Glutamatergic neuron (in vitro differentiated cells): ENCODE measurements around the gene USP3. TPM values are rescaled to one million over a fixed set of nuclear protein-coding genes. Genes with fewer than 3 reads are reported as not detected.
"Not testable (repeated sequence)": the region's sequence is repeated elsewhere in the genome, so short reads cannot be mapped to it uniquely, and the experiment has no call there.

Experiments
- DNase-seq: peaks from one replicate; pipeline ENCODE4 v3.0.0; 2022
- H3K27ac Mint-ChIP-seq: one replicate; pipeline ENCODE4 v1.8.0; 2020; ENCODE audit warnings: mild to moderate bottlenecking, mixed read lengths, inconsistent platforms; ENCODE audit not compliant: unreplicated experiment
- H3K27me3 Mint-ChIP-seq: one replicate; pipeline ENCODE4 v1.8.0; 2020; ENCODE audit warnings: mild to moderate bottlenecking, moderate library complexity, mixed read lengths, inconsistent platforms; ENCODE audit not compliant: unreplicated experiment
- H3K36me3 Mint-ChIP-seq: one replicate; pipeline ENCODE4 v1.8.0; 2020; ENCODE audit warnings: mild to moderate bottlenecking, mixed read lengths, inconsistent platforms; ENCODE audit not compliant: unreplicated experiment
- H3K4me1 Mint-ChIP-seq: one replicate; pipeline ENCODE4 v1.8.0; 2020; ENCODE audit warnings: mild to moderate bottlenecking, low read depth, mixed read lengths, inconsistent platforms; ENCODE audit not compliant: unreplicated experiment
- H3K4me3 Mint-ChIP-seq: one replicate; pipeline ENCODE4 v1.8.0; 2020; ENCODE audit warnings: mild to moderate bottlenecking, mixed read lengths, inconsistent platforms; ENCODE audit not compliant: unreplicated experiment
- H3K9me3 Mint-ChIP-seq: one replicate; pipeline ENCODE4 v1.8.0; 2020; ENCODE audit warnings: mild to moderate bottlenecking, moderate library complexity, mixed read lengths, inconsistent platforms; ENCODE audit not compliant: unreplicated experiment
- total RNA-seq: library from RNA; stranded (reverse); fragmentation: NEBNext Ultra II Directional; extraction: Animal tissue kit (Norgen Biotek cat#: 25700); gene quantifications from one replicate; pipeline ENCODE4 v1.2.1, GENCODE V29; 2021; ENCODE audit not compliant: unreplicated experiment
- TF ChIP-seq, protein P1 (sequence below): fragments of 200-600 bp; sonication (generic); IDR thresholded peaks from one replicate; pipeline ENCODE4 v1.5.0; 2021; ENCODE audit not compliant: partially characterized antibody, unreplicated experiment

The USP3 gene
- total RNA-seq, 1 donor from 2014 or later = 50.9 TPM

- H3K4me3 Mint-ChIP-seq = no peak overlapping the region
- no peak for DNase-seq
- H3K27me3 Mint-ChIP-seq = peaks cover 6% of the 10 kb centered on the region
- TF ChIP-seq, protein P1, sequence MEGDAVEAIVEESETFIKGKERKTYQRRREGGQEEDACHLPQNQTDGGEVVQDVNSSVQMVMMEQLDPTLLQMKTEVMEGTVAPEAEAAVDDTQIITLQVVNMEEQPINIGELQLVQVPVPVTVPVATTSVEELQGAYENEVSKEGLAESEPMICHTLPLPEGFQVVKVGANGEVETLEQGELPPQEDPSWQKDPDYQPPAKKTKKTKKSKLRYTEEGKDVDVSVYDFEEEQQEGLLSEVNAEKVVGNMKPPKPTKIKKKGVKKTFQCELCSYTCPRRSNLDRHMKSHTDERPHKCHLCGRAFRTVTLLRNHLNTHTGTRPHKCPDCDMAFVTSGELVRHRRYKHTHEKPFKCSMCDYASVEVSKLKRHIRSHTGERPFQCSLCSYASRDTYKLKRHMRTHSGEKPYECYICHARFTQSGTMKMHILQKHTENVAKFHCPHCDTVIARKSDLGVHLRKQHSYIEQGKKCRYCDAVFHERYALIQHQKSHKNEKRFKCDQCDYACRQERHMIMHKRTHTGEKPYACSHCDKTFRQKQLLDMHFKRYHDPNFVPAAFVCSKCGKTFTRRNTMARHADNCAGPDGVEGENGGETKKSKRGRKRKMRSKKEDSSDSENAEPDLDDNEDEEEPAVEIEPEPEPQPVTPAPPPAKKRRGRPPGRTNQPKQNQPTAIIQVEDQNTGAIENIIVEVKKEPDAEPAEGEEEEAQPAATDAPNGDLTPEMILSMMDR = no peak
- H3K27ac Mint-ChIP-seq = no peak overlapping the region
- no peaks in the 10 kb centered on the region for H3K36me3 Mint-ChIP-seq
- H3K9me3 Mint-ChIP-seq = no peaks in the 10 kb centered on the region
- H3K4me1 Mint-ChIP-seq = peaks cover 11% of the 10 kb centered on the region
Measured at GRCh38 chr15:63532307-63532744, 27.9 kb downstream of the USP3 start.

DNA sequence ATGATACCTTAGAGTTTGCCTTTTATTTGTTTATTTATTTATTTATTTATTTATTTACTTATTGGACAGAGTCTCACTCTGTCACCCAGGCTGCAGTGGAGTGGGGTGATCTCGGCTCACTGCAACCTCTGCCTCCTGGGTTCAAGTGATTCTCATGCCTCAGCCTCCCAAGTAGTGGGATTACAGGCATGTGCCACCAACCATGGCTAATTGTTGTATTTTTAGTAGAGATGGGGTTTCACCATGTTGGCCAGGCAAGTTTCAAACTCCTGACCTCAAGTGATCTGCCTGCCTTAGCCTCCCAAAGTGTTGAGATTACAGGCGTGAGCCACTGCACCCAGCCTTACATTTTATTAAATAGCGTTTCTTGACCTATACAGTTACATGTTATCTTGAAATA, 30.5 kb downstream of the USP3 start:
- H3K4me1 Mint-ChIP-seq, H3K27ac Mint-ChIP-seq, H3K36me3 Mint-ChIP-seq, DNase-seq, H3K27me3 Mint-ChIP-seq, H3K4me3 Mint-ChIP-seq, H3K9me3 Mint-ChIP-seq: not testable (repeated sequence)

- peaks cover 10% of the 10 kb centered on the region for H3K4me1 Mint-ChIP-seq
- TF ChIP-seq, protein P1 = no peak
- DNase-seq = no peak
- no peak overlapping the region for H3K27ac Mint-ChIP-seq
- no peaks in the 10 kb centered on the region for H3K27me3 Mint-ChIP-seq
- peaks cover 3% of the 10 kb centered on the region for H3K9me3 Mint-ChIP-seq
- H3K4me3 Mint-ChIP-seq = no peak overlapping the region
- no peaks in the 10 kb centered on the region for H3K36me3 Mint-ChIP-seq
Measured at GRCh38 chr15:63535689-63536088, 31.3 kb downstream of the USP3 start.

DNA sequence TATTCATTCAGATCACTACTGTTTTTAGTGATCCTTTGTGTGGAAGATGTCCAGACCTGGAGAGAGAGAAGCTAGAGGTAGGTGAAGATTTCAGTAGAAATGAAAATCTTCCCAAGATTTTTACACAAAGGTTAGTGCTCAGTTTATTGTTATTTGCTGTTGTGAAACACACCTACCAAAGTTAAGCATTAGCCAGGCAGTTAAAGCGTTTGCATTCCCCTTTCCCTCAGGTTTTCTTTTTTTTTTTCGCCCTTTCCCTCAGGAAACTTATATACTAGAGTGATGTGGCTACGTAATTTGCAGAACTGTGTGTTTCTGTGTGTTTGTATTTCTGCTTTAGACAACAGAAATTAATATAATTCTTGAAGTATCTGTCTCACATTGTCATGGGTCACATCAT, 34.5 kb downstream of the USP3 start:
- H3K36me3 Mint-ChIP-seq = no peaks in the 10 kb centered on the region
- peaks cover 5% of the 10 kb centered on the region for H3K4me1 Mint-ChIP-seq
- peaks cover 3% of the 10 kb centered on the region for H3K9me3 Mint-ChIP-seq
- TF ChIP-seq, protein P1 = no peak
- H3K27ac Mint-ChIP-seq = no peak overlapping the region
- no peak for DNase-seq
- no peak overlapping the region for H3K4me3 Mint-ChIP-seq
- H3K27me3 Mint-ChIP-seq = no peaks in the 10 kb centered on the region

- TF ChIP-seq, protein P1 = no peak
- Mint-ChIP-seq H3K4me3 (no peak overlapping the region), H3K4me1 (peaks cover 5% of the 10 kb centered on the region), H3K36me3 (no peaks in the 10 kb centered on the region), H3K27ac (no peak overlapping the region), H3K9me3 (peaks cover 3% of the 10 kb centered on the region), H3K27me3 (no peaks in the 10 kb centered on the region)
- peak; percentile 31 for DNase-seq
Measured at GRCh38 chr15:63539521-63539920, 35.1 kb downstream of the USP3 start.

- no peaks in the 10 kb centered on the region for H3K36me3 Mint-ChIP-seq
Measured at GRCh38 chr15:63539998-63540397, 35.6 kb downstream of the USP3 start.

More at GRCh38 chr15:63539998-63540397, 35.6 kb downstream of the USP3 start:
- no peak overlapping the region for H3K4me3 Mint-ChIP-seq
- TF ChIP-seq, protein P1 = no peak
- H3K27me3 Mint-ChIP-seq = no peaks in the 10 kb centered on the region
- H3K4me1 Mint-ChIP-seq = peaks cover 5% of the 10 kb centered on the region
- DNase-seq = no peak
- H3K9me3 Mint-ChIP-seq = peaks cover 3% of the 10 kb centered on the region
- H3K27ac Mint-ChIP-seq = no peak overlapping the region
